NT2/D1 (cell line): ENCODE results near the gene ETS1.

Source experiments
- DNase-seq: peaks from one replicate; pipeline ENCODE4 v3.0.0-alpha.2; 2011; ENCODE audit warnings: low read depth, low spot score
- H3K27me3 ChIP-seq: 2 replicates; pipeline ENCODE4 v1.6.0; 2011; ENCODE audit warnings: mild to moderate bottlenecking; ENCODE audit not compliant: insufficient read length, insufficient read depth
- H3K36me3 ChIP-seq: 2 replicates; pipeline ENCODE4 v1.6.1; 2011; ENCODE audit warnings: mild to moderate bottlenecking, low read length, mixed read lengths; ENCODE audit not compliant: insufficient read depth, insufficient read length
- H3K4me1 ChIP-seq: 2 replicates; pipeline ENCODE4 v1.5.1; 2011; ENCODE audit not compliant: insufficient read depth, insufficient read length
- H3K4me3 ChIP-seq: 2 replicates; pipeline ENCODE4 v1.5.1; 2011; ENCODE audit warnings: low read depth; ENCODE audit not compliant: insufficient read length
- H3K9ac ChIP-seq: 2 replicates; pipeline ENCODE4 v1.6.0; 2011; ENCODE audit warnings: low read depth; ENCODE audit not compliant: insufficient read length
- H3K9me3 ChIP-seq: 2 replicates; pipeline ENCODE4 v1.5.1; 2011; ENCODE audit warnings: mild to moderate bottlenecking, low read length; ENCODE audit not compliant: insufficient read depth
- SUZ12 ChIP-seq: IDR thresholded peaks from 2 replicates; pipeline ENCODE4 v1.6.1; 2011; ENCODE audit not compliant: insufficient read length, insufficient read depth; ENCODE audit errors: extremely low read depth
- YY1 ChIP-seq: IDR thresholded peaks from 2 replicates; pipeline ENCODE4 v1.6.1; 2011; ENCODE audit not compliant: insufficient read length, insufficient read depth
- ZNF274 ChIP-seq: IDR thresholded peaks from 2 replicates; pipeline ENCODE4 v1.6.1; 2011; ENCODE audit warnings: mild to moderate bottlenecking, low read depth, low read length

Gene ETS1

GRCh38 chr11:128476049-128476448 lies 111.3 kb downstream of the ETS1 start:
- Histone ChIP-seq H3K27me3 (no peaks in the 10 kb centered on the region), H3K9ac (no peak overlapping the region), H3K36me3 (peaks cover 29% of the 10 kb centered on the region), H3K9me3 (no peaks in the 10 kb centered on the region), H3K4me1 (no peaks in the 10 kb centered on the region), H3K4me3 (no peak overlapping the region)
- no peak for TF ChIP-seq ZNF274
- no peak for TF ChIP-seq YY1
- no peak for TF ChIP-seq SUZ12
- no peak for DNase-seq

- Histone ChIP-seq H3K27me3 (no peaks in the 10 kb centered on the region), H3K9me3 (no peaks in the 10 kb centered on the region), H3K9ac (no peak overlapping the region), H3K4me1 (no peaks in the 10 kb centered on the region), H3K36me3 (peaks cover 17% of the 10 kb centered on the region), H3K4me3 (no peak overlapping the region)
- no peak for DNase-seq
- TF ChIP-seq ZNF274 (no peak), SUZ12 (no peak), YY1 (no peak)
Observed at GRCh38 chr11:128474036-128474874, 113.1 kb downstream of the ETS1 start.

- Histone ChIP-seq H3K27me3 (no peaks in the 10 kb centered on the region), H3K9me3 (no peaks in the 10 kb centered on the region), H3K4me1 (no peaks in the 10 kb centered on the region), H3K9ac (no peak overlapping the region), H3K36me3 (peaks cover 14% of the 10 kb centered on the region), H3K4me3 (no peak overlapping the region)
- DNase-seq: no peak
- TF ChIP-seq SUZ12 (no peak), ZNF274 (no peak), YY1 (no peak)
Observed at GRCh38 chr11:128473636-128474035, 113.7 kb downstream of the ETS1 start.

- TF ChIP-seq SUZ12 (no peak), ZNF274 (no peak), YY1 (no peak)
- Histone ChIP-seq H3K4me3 (no peak overlapping the region), H3K27me3 (no peaks in the 10 kb centered on the region), H3K4me1 (no peaks in the 10 kb centered on the region), H3K36me3 (peaks cover 14% of the 10 kb centered on the region), H3K9ac (no peak overlapping the region), H3K9me3 (no peaks in the 10 kb centered on the region)
- no peak for DNase-seq
Observed at GRCh38 chr11:128472128-128473089, 114.9 kb downstream of the ETS1 start.

GRCh38 chr11:128471138-128471661 lies 116.2 kb downstream of the ETS1 start:
- Histone ChIP-seq H3K36me3 (peaks cover 11% of the 10 kb centered on the region), H3K9ac (no peak overlapping the region), H3K27me3 (no peaks in the 10 kb centered on the region), H3K9me3 (no peaks in the 10 kb centered on the region), H3K4me3 (no peak overlapping the region), H3K4me1 (no peaks in the 10 kb centered on the region)
- no peak for DNase-seq
- no peak for TF ChIP-seq YY1
- no peak for TF ChIP-seq ZNF274
- no peak for TF ChIP-seq SUZ12

- Histone ChIP-seq H3K4me3 (no peak overlapping the region), H3K9ac (no peak overlapping the region), H3K27me3 (no peaks in the 10 kb centered on the region), H3K9me3 (no peaks in the 10 kb centered on the region), H3K36me3 (peaks cover 19% of the 10 kb centered on the region), H3K4me1 (no peaks in the 10 kb centered on the region)
- DNase-seq: no peak
- TF ChIP-seq YY1 (no peak), SUZ12 (no peak), ZNF274 (no peak)
Observed at GRCh38 chr11:128470081-128470480, 117.3 kb downstream of the ETS1 start.

GRCh38 chr11:128469220-128469619 lies 118.1 kb downstream of the ETS1 start:
- no peak for DNase-seq
- no peak overlapping the region for H3K9ac ChIP-seq

More at GRCh38 chr11:128469220-128469619, 118.1 kb downstream of the ETS1 start:
- Histone ChIP-seq H3K27me3 (no peaks in the 10 kb centered on the region), H3K9me3 (no peaks in the 10 kb centered on the region), H3K36me3 (peaks cover 25% of the 10 kb centered on the region), H3K4me3 (no peak overlapping the region), H3K4me1 (no peaks in the 10 kb centered on the region)
- TF ChIP-seq ZNF274: no peak
